Ishikawa (cell line): ENCODE measurements around the gene SACS.

ENCODE experiments used
- CEBPB ChIP-seq: IDR thresholded peaks from 2 replicates; pipeline ENCODE4 v1.6.1; 2012
- CREB1 ChIP-seq: IDR thresholded peaks from 2 replicates; pipeline ENCODE4 v1.6.1; 2012; ENCODE audit warnings: low read depth
- EGR1 ChIP-seq: IDR thresholded peaks from 2 replicates; pipeline ENCODE4 v1.6.1; 2012
- EP300 ChIP-seq: IDR thresholded peaks from 2 replicates; pipeline ENCODE4 v1.6.1; 2012; ENCODE audit warnings: borderline replicate concordance
- FOXM1 ChIP-seq: IDR thresholded peaks from 2 replicates; pipeline ENCODE4 v1.6.1; 2012; ENCODE audit warnings: low read depth, borderline replicate concordance
- MAX ChIP-seq: IDR thresholded peaks from 2 replicates; pipeline ENCODE4 v1.6.1; 2012
- NFIC ChIP-seq: IDR thresholded peaks from 2 replicates; pipeline ENCODE4 v1.6.1; 2012
- RAD21 ChIP-seq: IDR thresholded peaks from 2 replicates; pipeline ENCODE4 v1.6.1; 2012; ENCODE audit warnings: low read depth
- REST ChIP-seq: IDR thresholded peaks from 2 replicates; pipeline ENCODE4 v1.6.1; 2012; ENCODE audit warnings: low read depth, mild to moderate bottlenecking
- TAF1 ChIP-seq: IDR thresholded peaks from 2 replicates; pipeline ENCODE4 v1.6.1; 2012; ENCODE audit warnings: low read depth, mild to moderate bottlenecking
- TCF12 ChIP-seq: IDR thresholded peaks from 2 replicates; pipeline ENCODE4 v1.6.1; 2012; ENCODE audit warnings: low read depth
- TEAD4 ChIP-seq: IDR thresholded peaks from 2 replicates; pipeline ENCODE4 v1.6.1; 2012
- USF1 ChIP-seq: IDR thresholded peaks from 2 replicates; pipeline ENCODE4 v1.6.1; 2012
- YY1 ChIP-seq: IDR thresholded peaks from 2 replicates; pipeline ENCODE4 v1.6.1; 2012; ENCODE audit warnings: low read depth
- ZBTB7A ChIP-seq: IDR thresholded peaks from 2 replicates; pipeline ENCODE4 v1.6.1; 2012; ENCODE audit warnings: low read depth

The SACS gene

GRCh38 chr13:23392925-23393645 is 40.4 kb downstream of the SACS start:
- TF ChIP-seq RAD21 (no peak), TEAD4 (no peak), EGR1 (no peak), REST (no peak), MAX (no peak), ZBTB7A (no peak), NFIC (no peak), TAF1 (no peak), TCF12 (no peak), FOXM1 (no peak), EP300 (no peak), YY1 (no peak), CREB1 (no peak), USF1 (no peak), CEBPB (no peak)

- TF ChIP-seq EP300 = no peak
- TF ChIP-seq RAD21 = no peak
- TF ChIP-seq REST = no peak
- TF ChIP-seq YY1 = no peak
- TF ChIP-seq FOXM1 = no peak
- TF ChIP-seq CREB1 = no peak
- TF ChIP-seq NFIC = no peak
- TF ChIP-seq MAX = no peak
- no peak for TF ChIP-seq ZBTB7A
- no peak for TF ChIP-seq EGR1
- TF ChIP-seq TAF1 = no peak
- TF ChIP-seq USF1 = no peak
- TF ChIP-seq TEAD4 = no peak
- TF ChIP-seq TCF12 = no peak
- TF ChIP-seq CEBPB = no peak
Measured at GRCh38 chr13:23392313-23392712, 41.2 kb downstream of the SACS start.

GRCh38 chr13:23391752-23392151 is 41.8 kb downstream of the SACS start:
- TF ChIP-seq EGR1 = no peak
- TF ChIP-seq CREB1 = no peak
- no peak for TF ChIP-seq EP300
- TF ChIP-seq NFIC = no peak
- no peak for TF ChIP-seq REST
- no peak for TF ChIP-seq RAD21
- TF ChIP-seq USF1 = no peak
- TF ChIP-seq YY1 = no peak

GRCh38 chr13:23386533-23386932 is 47.0 kb downstream of the SACS start:
- TF ChIP-seq USF1 (no peak), NFIC (no peak), TCF12 (no peak), REST (no peak), YY1 (no peak), CREB1 (no peak), EP300 (no peak), TAF1 (no peak), RAD21 (no peak), MAX (no peak), EGR1 (no peak), CEBPB (no peak), FOXM1 (no peak), TEAD4 (no peak)
